ENCODE results near the gene ANKRD33B. TPM values are rescaled to one million over a fixed set of nuclear protein-coding genes. Genes with fewer than 3 reads are reported as not detected.

Gene ANKRD33B
- total RNA-seq, 1 experiment from 2014 or later = 6.9 TPM

DNA sequence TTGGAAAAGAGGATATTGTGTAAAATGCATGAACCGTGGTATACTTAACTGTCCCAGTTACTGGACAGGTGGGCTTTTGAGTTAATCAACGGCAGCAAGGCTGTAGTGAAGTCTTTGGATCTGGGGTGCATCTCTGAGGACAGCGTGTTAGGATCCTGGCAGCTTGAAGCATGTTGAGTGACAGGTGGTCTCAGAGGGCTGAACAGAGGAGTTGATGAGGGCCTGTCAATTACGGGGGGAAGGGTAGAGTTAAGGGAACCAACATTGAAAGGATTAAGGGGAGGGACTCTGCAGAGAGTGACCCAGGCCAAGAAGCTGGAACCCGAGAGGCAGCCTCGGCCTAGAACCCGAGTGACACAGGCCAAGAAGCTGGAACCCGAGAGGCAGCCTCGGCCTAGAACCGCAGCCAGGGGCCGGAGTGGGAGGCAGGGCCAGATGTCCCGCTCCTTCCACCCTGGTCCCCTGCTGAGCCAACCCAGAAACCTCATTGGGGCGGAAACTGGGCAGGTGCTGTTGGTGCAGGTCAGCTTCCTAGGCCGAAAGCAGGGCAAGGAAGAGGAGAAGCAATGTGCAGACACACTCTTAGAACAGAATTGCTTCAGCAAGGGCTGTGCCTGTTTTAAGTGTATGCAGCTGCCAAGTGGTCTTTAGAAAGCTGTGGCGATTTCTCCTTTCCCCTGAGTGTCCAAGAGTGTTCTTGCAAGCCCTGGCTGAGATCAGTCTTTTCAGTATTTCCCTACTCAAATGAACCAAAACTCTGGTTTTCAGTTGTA lies 62.0 kb downstream of the ANKRD33B start:
- no peaks in the 10 kb centered on the region for H3K9me3 ChIP-seq (ENCODE audit: control insufficient read depth, low read depth, low read length)
- no peaks in the 10 kb centered on the region for H3K79me2 ChIP-seq (ENCODE audit: insufficient read depth, low read length)
- no peak overlapping the region for H2BK15ac ChIP-seq (ENCODE audit: low read depth, low read length)
- TF ChIP-seq, protein P1, sequence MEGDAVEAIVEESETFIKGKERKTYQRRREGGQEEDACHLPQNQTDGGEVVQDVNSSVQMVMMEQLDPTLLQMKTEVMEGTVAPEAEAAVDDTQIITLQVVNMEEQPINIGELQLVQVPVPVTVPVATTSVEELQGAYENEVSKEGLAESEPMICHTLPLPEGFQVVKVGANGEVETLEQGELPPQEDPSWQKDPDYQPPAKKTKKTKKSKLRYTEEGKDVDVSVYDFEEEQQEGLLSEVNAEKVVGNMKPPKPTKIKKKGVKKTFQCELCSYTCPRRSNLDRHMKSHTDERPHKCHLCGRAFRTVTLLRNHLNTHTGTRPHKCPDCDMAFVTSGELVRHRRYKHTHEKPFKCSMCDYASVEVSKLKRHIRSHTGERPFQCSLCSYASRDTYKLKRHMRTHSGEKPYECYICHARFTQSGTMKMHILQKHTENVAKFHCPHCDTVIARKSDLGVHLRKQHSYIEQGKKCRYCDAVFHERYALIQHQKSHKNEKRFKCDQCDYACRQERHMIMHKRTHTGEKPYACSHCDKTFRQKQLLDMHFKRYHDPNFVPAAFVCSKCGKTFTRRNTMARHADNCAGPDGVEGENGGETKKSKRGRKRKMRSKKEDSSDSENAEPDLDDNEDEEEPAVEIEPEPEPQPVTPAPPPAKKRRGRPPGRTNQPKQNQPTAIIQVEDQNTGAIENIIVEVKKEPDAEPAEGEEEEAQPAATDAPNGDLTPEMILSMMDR (conservative IDR thresholded peaks at IDR 0.05) = no peak
- no peak overlapping the region for H3T11ph ChIP-seq (ENCODE audit: low read length)
- no peak overlapping the region for H3K4me2 ChIP-seq (ENCODE audit: insufficient read depth, insufficient read length, low read length)
- H2BK20ac ChIP-seq (ENCODE audit: low read depth, low read length, poor library complexity, severe bottlenecking) = no peak overlapping the region
- no peaks in the 10 kb centered on the region for H3K79me1 ChIP-seq (ENCODE audit: insufficient read depth, low read depth, low read length, poor library complexity, severe bottlenecking)
- H3K4me3 Mint-ChIP-seq = no peak overlapping the region
- peaks cover 2% of the 10 kb centered on the region for H3K27me3 Mint-ChIP-seq (ENCODE audit: low read depth)
- WGBS (ENCODE audit: extremely low coverage, insufficient read length, low lambda C conversion rate) = no CpG with 5 or more reads among the region's 15 CpGs
- no peak overlapping the region for H3K9ac ChIP-seq (ENCODE audit: extremely low read depth, insufficient read length, low read length)
- no peak overlapping the region for H2BK120ac ChIP-seq (ENCODE audit: low read depth, low read length, poor library complexity, severe bottlenecking)
- no peak overlapping the region for H3K14ac ChIP-seq (ENCODE audit: insufficient read depth, low read length)
- no peak overlapping the region for H4K91ac ChIP-seq (ENCODE audit: insufficient read length, low read depth, low read length)
- H4K20me1 ChIP-seq (ENCODE audit: control insufficient read depth, insufficient read depth, insufficient read length) = no peaks in the 10 kb centered on the region
- peak overlapping the region in 1 of 3 experiments; percentile 87; a peak in 1 of 7 replicates for H3K27ac Mint-ChIP-seq
- H3K4me1 ChIP-seq (ENCODE audit: insufficient read depth, low read length) = 0 out of 2 replicates have a peak, but pooled peaks cover 1% of the 10 kb centered on the region
- H2BK5ac ChIP-seq (ENCODE audit: insufficient read length, low read length) = no peak overlapping the region
- H3K23ac ChIP-seq (ENCODE audit: insufficient read length, low read depth, low read length) = no peak overlapping the region
- no peak overlapping the region for H3K56ac ChIP-seq (ENCODE audit: insufficient read length, low read depth, low read length)
- no peak overlapping the region for H2BK12ac ChIP-seq (ENCODE audit: insufficient read length, low read depth, low read length)
- H3K27me3 ChIP-seq (ENCODE audit: insufficient read depth, low read length) = no peaks in the 10 kb centered on the region
- peaks cover 0 to 6% (median 1%) of the 10 kb centered on the region in 3 experiments; a peak in 4 of 7 replicates for H3K36me3 Mint-ChIP-seq (ENCODE audit: insufficient read depth in 1 of 3, low read depth in 3 of 3)
- no peak overlapping the region for H3K27ac ChIP-seq (ENCODE audit: insufficient read length, low read depth, low read length)
- H4K5ac ChIP-seq (ENCODE audit: insufficient read length, low read depth, low read length) = no peak overlapping the region
- H3K4me1 Mint-ChIP-seq = peaks cover 17% of the 10 kb centered on the region in 2 experiments
- H2AFZ ChIP-seq (ENCODE audit: low read length) = no peak overlapping the region
- peaks cover 6% of the 10 kb centered on the region in 2 experiments for H3K9me3 Mint-ChIP-seq
- H2AK5ac ChIP-seq (ENCODE audit: insufficient read length, low read length) = no peak overlapping the region
- H3K23me2 ChIP-seq (ENCODE audit: insufficient read length, low read depth, low read length, poor library complexity, severe bottlenecking) = peaks cover 3% of the 10 kb centered on the region
- no peak overlapping the region for H3K18ac ChIP-seq (ENCODE audit: insufficient read length, low read depth, low read length)
- no peak for DNase-seq
- H4K8ac ChIP-seq (replicated peaks; ENCODE audit: insufficient read length, low read depth, low read length) = no peak overlapping the region
- no peak overlapping the region for H3K4ac ChIP-seq (ENCODE audit: low read depth, low read length)
